Stimulated activated naive CD8-positive, alpha-beta T cell treated with anti-CD3 and anti-CD28 coated beads, Interleukin-15, amount 100 ng/mL, for 72 hours (primary cell): ENCODE results near the gene ATG4B.

Experiments used
- ATAC-seq: fragments of 150-1000 bp; cut with Tn5 transposase; 2 replicates; pipeline ENCODE4 v1.10.0; 2021; ENCODE audit warnings: mild to moderate bottlenecking, moderate library complexity
- DNase-seq, 2 donors: peaks; one replicate each; pipeline ENCODE4 v3.0.0; 2021 to 2022
- H3K27ac Mint-ChIP-seq, 2 donors: one replicate each; pipeline ENCODE4 v1.8.0; 2022; ENCODE audit warnings: mild to moderate bottlenecking in 2 of 2, mixed read lengths in 2 of 2, moderate library complexity in 2 of 2
- H3K27me3 Mint-ChIP-seq: one replicate; pipeline ENCODE4 v1.8.0; 2022; ENCODE audit warnings: mixed read lengths
- H3K4me1 Mint-ChIP-seq: one replicate; pipeline ENCODE4 v1.8.0; 2022; ENCODE audit warnings: mild to moderate bottlenecking, mixed read lengths
- H3K4me3 Mint-ChIP-seq, 2 donors: one replicate each; pipeline ENCODE4 v1.8.0; 2022; ENCODE audit warnings: mild to moderate bottlenecking in 2 of 2, mixed read lengths in 2 of 2, moderate library complexity in 1 of 2
- H3K9me3 Mint-ChIP-seq, 2 donors: one replicate each; pipeline ENCODE4 v1.8.0; 2022; ENCODE audit warnings: mixed read lengths in 2 of 2

ATG4B gene

GRCh38 chr2:241677392-241677791 lies 39.9 kb downstream of the ATG4B start:
- H3K4me1 Mint-ChIP-seq, result peaks cover 37% of the 10 kb centered on the region
- no peaks in the 10 kb centered on the region for H3K9me3 Mint-ChIP-seq
- ATAC-seq (no peak), DNase-seq (no peak)
- no peaks in the 10 kb centered on the region for H3K27me3 Mint-ChIP-seq
- peak overlapping the region in 1 of 2 donors; percentile 19 for H3K27ac Mint-ChIP-seq
- H3K4me3 Mint-ChIP-seq, result no peak overlapping the region

DNA sequence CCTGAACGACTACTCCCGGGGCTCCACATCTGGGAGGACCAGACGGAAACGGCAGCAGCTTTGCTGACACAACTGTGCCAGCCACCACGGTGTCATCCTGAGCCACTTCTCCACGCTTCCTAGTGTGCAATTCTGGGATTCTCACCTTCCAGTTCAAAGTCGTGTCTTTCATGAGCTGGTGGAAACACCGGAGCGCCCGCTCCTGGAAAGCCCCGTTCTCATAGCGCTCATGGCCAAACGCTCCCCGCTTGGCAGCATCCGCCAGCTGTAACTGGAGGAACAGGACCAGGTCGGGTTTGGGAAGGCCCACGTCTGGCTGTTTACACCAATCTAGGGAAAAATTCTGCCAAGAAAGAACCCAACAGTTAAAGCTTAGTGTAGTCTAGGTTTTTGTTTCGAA lies 40.8 kb downstream of the ATG4B start:
- Mint-ChIP-seq H3K9me3 (no peaks in the 10 kb centered on the region), H3K27ac (no peak overlapping the region), H3K27me3 (no peaks in the 10 kb centered on the region)

DNA sequence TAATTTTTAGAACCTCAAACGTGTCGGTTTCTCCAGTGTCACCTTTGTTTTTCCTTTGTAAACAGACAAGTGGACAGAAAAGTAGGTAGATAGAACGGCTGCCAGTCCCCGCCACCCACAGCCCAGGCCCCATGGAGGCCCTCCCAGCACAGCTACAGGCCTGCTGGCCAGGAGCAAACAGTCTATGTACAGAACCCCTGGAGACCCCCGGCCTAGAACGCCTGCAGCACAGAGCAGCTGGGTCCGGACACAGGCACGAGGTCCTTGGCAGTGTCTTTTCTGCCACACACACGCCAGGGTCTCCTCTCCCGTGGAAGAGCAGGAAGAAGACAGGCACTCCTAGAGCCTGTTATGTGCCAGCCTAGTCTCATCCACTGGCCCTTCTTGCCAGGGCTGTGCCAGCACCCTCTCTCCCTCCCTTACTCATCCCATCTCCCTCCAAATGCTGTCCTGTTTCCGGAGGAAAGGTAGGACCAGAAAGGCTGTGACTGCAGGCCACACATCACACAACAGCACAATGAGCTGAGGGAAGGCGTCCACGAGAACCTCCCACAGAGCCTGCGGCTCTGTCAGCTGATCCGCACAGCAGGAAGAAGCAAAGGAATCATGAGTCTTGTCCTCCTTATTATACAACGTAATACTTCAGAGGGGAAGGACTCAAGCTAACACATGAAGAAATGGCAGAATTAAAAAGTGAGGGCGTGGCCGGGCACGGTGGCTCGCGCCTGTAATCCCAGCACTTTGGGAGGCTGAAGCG lies 41.5 kb downstream of the ATG4B start:
- DNase-seq, result no peak
- no peak for ATAC-seq
- no peak overlapping the region for H3K4me3 Mint-ChIP-seq
- no peaks in the 10 kb centered on the region for H3K27me3 Mint-ChIP-seq
- H3K9me3 Mint-ChIP-seq, result no peaks in the 10 kb centered on the region
- peaks cover 24% of the 10 kb centered on the region for H3K4me1 Mint-ChIP-seq
- peak overlapping the region; percentile 40 to 91 for H3K27ac Mint-ChIP-seq

More for the DNA sequence above, 40.8 kb downstream of the ATG4B start:
- H3K4me1 Mint-ChIP-seq, result peaks cover 28% of the 10 kb centered on the region
- no peak overlapping the region for H3K4me3 Mint-ChIP-seq
- DNase-seq, result no peak
- ATAC-seq, result no peak

DNA sequence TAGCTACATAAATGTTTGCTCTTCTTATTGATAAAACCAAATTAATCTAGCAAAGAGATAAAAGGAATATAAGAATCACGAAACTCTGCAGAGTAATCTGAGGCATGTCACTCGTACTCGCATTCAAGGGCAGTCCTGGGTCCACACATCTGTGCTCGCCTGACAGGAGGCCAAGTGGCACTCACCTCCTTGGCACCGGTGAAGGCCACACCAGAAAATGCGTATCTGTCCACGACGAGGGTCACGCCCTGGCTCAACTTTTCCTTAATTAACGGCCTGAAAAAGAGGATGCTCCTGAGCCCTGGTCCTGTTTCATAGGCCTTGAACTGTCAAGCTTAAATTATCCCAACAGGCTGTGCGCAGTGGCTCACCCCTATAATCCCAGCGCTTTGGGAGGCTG lies 42.6 kb downstream of the ATG4B start:
- no peak for ATAC-seq
- Mint-ChIP-seq H3K9me3 (no peaks in the 10 kb centered on the region), H3K4me1 (peaks cover 27% of the 10 kb centered on the region)

DNA sequence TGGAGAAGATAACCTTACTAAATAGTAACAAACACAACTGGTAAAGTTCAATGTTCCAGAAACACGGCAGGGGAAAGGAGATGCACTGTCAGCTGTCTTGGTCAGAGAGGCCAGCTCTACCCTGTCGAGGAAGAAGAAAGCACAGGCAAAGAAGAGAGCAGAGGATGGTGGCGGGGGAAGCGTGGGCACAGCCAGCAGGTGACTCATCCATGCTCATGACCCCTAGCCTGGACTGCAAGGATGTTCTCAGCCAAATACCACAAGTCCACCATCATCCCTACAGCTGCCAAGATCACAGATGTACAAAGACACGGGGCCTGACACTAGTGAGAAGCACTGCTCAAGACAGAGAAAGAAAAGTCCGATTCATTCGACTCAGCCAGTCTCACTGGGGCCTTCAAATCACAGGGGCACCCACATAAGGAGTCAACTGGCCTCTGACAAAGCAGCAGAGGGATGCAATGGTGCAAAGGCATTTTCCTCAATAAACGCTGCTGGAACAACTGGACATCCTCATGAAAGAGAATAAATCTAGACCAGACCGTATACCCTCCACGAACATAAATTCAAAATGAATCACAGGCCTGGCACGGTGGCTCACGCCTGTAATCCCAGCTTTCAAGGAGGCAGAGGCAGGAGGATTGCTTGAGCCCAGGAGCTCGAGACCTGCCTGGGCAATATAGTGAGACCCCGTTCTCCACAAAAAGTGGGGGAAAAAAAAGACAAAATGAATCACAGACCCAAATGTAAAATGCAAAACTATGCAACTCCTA lies 43.5 kb downstream of the ATG4B start:
- H3K9me3 Mint-ChIP-seq, result no peaks in the 10 kb centered on the region
- peak overlapping the region in 1 of 2 donors; percentile 50 for H3K27ac Mint-ChIP-seq
- DNase-seq (no peak), ATAC-seq (no peak)
- no peak overlapping the region for H3K4me3 Mint-ChIP-seq
- H3K27me3 Mint-ChIP-seq, result no peaks in the 10 kb centered on the region
- H3K4me1 Mint-ChIP-seq, result peaks cover 34% of the 10 kb centered on the region

More for the DNA sequence above, 42.6 kb downstream of the ATG4B start:
- Mint-ChIP-seq H3K27me3 (no peaks in the 10 kb centered on the region), H3K4me3 (no peak overlapping the region), H3K27ac (peak overlapping the region in 1 of 2 donors; percentile 42)
- no peak for DNase-seq

GRCh38 chr2:241686324-241686649 lies 48.8 kb downstream of the ATG4B start:
- no peaks in the 10 kb centered on the region for H3K27me3 Mint-ChIP-seq
- peaks cover 56% of the 10 kb centered on the region for H3K4me1 Mint-ChIP-seq
- peak; percentile 25 for ATAC-seq
- H3K4me3 Mint-ChIP-seq, result peak overlapping the region; percentile 97 to 98
- peak overlapping the region; percentile 90 to 98 for H3K27ac Mint-ChIP-seq
- no peaks in the 10 kb centered on the region for H3K9me3 Mint-ChIP-seq
- DNase-seq, result no peak

DNA sequence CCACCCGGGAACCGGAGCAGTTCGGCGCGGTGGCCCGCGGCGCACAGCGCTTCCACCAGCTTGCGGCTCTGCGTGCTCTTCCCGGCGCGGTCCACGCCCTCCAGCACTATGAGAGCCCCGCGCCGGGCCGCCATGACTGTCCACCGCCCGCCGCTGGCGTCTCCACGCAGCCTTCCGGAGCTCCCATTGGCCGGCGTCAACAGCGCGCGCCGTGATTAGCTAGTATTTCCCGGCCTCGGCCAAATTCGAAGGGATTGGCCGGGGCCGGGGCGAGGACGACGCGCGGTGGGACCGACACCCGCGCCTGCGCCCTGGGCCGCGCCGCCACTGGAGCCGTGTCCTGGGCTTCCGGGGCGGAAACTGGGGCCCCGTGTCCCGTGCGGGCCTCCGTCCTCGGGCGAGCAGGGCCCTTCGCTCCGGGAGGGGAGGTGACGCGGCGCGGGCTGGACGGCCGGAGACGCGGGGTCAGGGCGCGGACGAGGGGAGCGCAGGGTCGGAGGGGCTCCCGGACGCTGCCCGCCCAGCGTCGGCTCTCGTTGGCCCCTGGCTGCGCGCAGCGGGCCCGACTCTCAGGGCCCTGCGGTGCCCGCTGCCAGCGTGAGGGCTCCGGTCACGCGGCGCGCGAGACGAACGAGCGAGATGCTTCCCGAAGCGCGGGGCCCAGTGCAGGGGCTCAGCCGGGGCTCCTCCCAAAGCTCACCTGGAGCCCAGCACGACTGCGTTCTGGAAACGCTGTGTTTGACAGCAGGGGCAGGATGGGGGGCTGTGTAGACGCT lies 49.3 kb downstream of the ATG4B start, which contains the start of gene DTYMK:
Gene DTYMK, minus strand, starts transcription at position 166 of the 776 bp plus-strand sequence. Its CDS starts 32 bp downstream, at position 134.
- Mint-ChIP-seq H3K27ac (peak within 1 kb of the TSS; percentile 96 to 98), H3K4me3 (peak within 1 kb of the TSS; percentile 97 to 98), H3K4me1 (peaks cover 51% of the 10 kb centered on the region), H3K9me3 (no peaks in the 10 kb centered on the region), H3K27me3 (no peaks in the 10 kb centered on the region)
- ATAC-seq (peak; percentile 97), DNase-seq (peak; percentile 97)

GRCh38 chr2:241689306-241689705 lies 51.8 kb downstream of the ATG4B start:
- peak overlapping the region in 1 of 2 donors; percentile 25 for H3K27ac Mint-ChIP-seq
- no peaks in the 10 kb centered on the region for H3K9me3 Mint-ChIP-seq
- no peak for DNase-seq
- no peak for ATAC-seq
- peak overlapping the region; percentile 64 to 97 for H3K4me3 Mint-ChIP-seq
- peaks cover 41% of the 10 kb centered on the region for H3K4me1 Mint-ChIP-seq
- H3K27me3 Mint-ChIP-seq, result no peaks in the 10 kb centered on the region

DNA sequence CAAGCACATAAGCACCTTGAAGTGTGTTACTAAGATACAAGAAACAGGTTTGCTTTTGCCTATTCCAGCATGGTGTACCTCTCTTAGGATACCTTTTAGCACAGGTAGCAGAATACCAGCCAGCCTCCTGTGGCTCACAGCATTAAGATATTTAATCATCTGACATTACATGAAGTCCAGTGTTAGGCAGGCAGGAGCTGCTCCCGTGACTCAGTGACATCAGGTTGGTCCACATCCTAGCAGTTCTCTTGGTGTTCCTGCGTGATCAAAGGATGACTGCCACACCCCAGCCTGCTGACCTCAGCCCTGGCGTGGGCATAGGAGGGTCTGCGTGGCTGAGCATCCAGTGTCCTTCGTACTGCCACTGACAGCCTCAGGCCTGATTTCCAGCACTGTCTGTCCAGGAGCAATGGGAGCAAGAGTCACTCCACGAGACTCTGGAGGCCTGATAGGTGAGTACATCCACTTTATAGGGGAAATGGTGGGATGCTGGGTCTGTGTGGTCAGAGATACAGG lies 52.8 kb downstream of the ATG4B start:
- Mint-ChIP-seq H3K27me3 (no peaks in the 10 kb centered on the region), H3K27ac (no peak overlapping the region), H3K9me3 (no peaks in the 10 kb centered on the region), H3K4me1 (peaks cover 35% of the 10 kb centered on the region), H3K4me3 (no peak overlapping the region)
- DNase-seq (no peak), ATAC-seq (no peak)

DNA sequence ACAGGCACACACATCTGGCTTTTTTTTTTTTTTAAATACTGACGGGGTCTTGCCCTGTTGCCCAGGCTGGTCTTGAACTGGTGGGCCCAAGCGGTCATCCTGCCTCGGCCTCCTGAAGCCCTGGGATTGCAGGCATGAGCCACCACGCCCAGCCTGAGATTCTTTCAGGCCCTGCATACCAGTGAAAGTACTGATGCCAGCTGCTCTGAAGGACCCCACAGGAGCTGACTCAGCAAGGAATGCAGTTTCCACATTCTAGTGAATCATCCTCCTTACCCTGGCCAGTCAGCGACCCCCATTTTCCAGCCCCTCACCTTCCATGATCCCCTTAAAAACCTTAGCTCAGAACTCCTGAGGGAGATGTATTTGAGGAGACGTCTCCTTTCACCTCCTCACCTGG lies 55.0 kb downstream of the ATG4B start:
- H3K27ac Mint-ChIP-seq, result no peak overlapping the region
- no peak for DNase-seq
- H3K4me1 Mint-ChIP-seq, result peaks cover 29% of the 10 kb centered on the region
- no peak overlapping the region for H3K4me3 Mint-ChIP-seq
- ATAC-seq, result no peak
- H3K27me3 Mint-ChIP-seq, result no peaks in the 10 kb centered on the region
- H3K9me3 Mint-ChIP-seq, result no peaks in the 10 kb centered on the region

DNA sequence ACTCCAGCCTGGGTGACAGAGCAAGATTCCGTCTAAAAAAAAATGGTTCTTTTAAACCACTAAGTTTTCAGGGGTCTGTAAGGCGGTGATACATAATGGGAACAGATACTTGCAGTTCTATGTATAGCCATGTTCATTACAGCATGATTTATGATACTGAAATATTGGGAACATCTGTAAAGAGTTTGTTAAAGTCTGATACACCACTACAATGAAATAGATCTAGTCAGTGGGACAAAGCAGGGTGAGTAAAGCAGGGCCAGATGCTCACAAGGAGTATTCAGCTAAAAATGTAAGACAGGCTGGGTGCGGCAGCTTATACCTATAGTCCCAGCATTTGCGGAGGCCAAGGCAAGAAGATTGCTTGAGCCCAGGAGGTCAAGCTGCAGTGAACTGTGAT lies 58.2 kb downstream of the ATG4B start:
- Mint-ChIP-seq H3K27ac (peak overlapping the region; percentile 24 to 78), H3K27me3 (no peaks in the 10 kb centered on the region), H3K4me3 (no peak overlapping the region), H3K9me3 (no peaks in the 10 kb centered on the region), H3K4me1 (peaks cover 22% of the 10 kb centered on the region)
- DNase-seq (no peak), ATAC-seq (no peak)

DNA sequence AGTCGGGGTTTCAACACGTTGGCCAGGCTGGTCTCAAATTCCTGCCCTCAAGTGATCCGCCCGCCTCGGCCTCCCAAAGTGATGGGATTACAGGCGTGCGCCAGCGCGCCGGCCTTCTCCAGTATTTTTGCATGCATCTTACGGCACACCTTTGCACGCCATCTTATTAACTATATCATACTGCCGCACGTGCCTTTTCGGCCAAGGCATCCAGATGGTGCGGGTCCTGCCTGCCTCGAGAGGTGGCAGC lies 63.6 kb downstream of the ATG4B start:
- Mint-ChIP-seq H3K9me3 (peaks cover 4 to 5% of the 10 kb centered on the region in 2 donors), H3K27me3 (no peaks in the 10 kb centered on the region), H3K4me3 (peak overlapping the region; percentile 94), H3K4me1 (peaks cover 51% of the 10 kb centered on the region), H3K27ac (peak overlapping the region; percentile 98)
- ATAC-seq (no peak), DNase-seq (no peak)

- no peaks in the 10 kb centered on the region for H3K27me3 Mint-ChIP-seq
- H3K4me1 Mint-ChIP-seq, result peaks cover 53% of the 10 kb centered on the region
- H3K9me3 Mint-ChIP-seq, result peaks cover 5 to 7% of the 10 kb centered on the region in 2 donors
- H3K4me3 Mint-ChIP-seq, result peak within 1 kb of the TSS; percentile 94 to 97
- peak within 1 kb of the TSS; percentile 98 for H3K27ac Mint-ChIP-seq
- DNase-seq (peak; percentile 96 to 98), ATAC-seq (peak; percentile 80)
Observed at GRCh38 chr2:241701399-241702154, 64.1 kb downstream of the ATG4B start, which contains the start of gene ING5. TSS of gene ING5 (plus strand) at chr2:241702039. CDS start at chr2:241702066, 27 bp downstream.

DNA sequence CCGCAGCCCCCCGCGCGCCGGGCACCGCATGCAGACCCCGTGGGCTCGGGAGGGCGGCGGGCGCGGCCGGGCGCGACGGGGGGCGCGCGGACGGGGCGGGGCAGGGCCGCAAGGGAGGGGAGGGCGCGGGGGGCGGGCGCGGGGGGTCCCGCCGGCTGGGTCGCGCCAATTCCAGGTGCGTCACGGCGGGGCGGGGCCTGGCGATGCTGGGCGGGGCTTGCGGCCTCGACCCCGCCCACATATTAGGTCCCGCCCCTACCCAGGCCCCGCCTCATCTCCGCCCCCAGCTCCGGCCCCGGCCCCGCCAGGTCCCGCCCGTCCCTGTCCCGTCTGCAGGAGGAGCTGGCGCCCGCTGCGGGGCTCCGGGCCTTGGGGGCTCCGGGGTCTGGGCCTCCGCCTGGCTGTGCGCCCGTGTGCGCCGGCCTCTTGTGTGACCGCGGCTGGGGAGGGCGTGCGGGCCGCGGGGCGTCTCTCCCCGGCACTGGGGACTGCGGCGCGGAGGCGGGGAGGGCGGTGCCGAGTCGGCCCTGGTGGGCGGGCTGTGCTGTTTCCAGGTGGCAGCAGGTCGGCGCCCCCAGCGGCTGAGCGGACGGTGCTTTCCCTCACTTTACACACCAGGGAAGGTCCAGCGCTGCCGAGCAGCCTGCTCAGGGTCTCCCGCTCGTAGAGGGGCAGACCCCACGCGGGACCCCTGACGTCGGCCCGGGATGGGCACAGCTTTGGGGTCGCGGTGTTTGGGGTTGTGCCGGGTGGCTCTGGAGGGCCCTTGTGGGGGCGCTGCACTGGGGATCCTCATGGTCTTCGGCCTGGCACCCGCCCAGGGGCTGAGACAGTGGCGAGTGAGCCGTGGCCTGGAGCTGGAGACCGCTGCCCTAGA lies 64.9 kb downstream of the ATG4B start:
- no peaks in the 10 kb centered on the region for H3K27me3 Mint-ChIP-seq
- DNase-seq (peak; percentile 91 to 95), ATAC-seq (peak; percentile 76)
- H3K4me3 Mint-ChIP-seq, result peak overlapping the region; percentile 88 to 97
- peaks cover 50% of the 10 kb centered on the region for H3K4me1 Mint-ChIP-seq
- peak overlapping the region; percentile 55 to 96 for H3K27ac Mint-ChIP-seq
- peaks cover 5 to 7% of the 10 kb centered on the region in 2 donors for H3K9me3 Mint-ChIP-seq
